CD4-positive, alpha-beta T cell treated with Interleukin-2 at 100 ng/mL for 4 hours (primary cell): ENCODE measurements around the gene TMEM178B.
"Not testable (repeated sequence)": the region's sequence is repeated elsewhere in the genome, so short reads cannot be mapped to it uniquely, and the experiment has no call there.

ENCODE experiments used
- DNase-seq: peaks from one replicate; pipeline ENCODE4 v3.0.0-alpha.2; 2020; ENCODE audit warnings: low spot score

The TMEM178B gene

GRCh38 chr7:141185369-141185967 lies 111.6 kb downstream of the TMEM178B start:
- DNase-seq, result no peak

- no peak for DNase-seq
Observed at GRCh38 chr7:141189231-141189630, 115.4 kb downstream of the TMEM178B start.

DNA sequence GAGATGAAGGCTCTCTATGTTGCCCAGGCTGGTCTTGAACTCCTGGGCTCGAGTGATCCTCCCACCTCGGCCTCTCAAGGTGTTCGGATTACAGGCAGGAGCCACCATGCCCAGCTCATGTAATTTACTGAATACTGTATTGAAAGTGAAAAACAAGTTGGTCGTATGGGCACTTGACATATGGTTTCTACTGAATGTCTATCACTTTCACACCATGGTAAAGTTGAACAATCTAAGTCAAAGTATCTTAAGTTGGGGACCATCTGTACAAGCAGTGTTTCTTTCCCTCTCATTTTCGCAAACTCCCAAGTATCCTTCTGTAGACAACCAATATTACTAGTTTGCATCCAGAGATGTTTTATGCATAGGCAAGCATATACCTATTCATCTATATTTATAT lies 116.6 kb downstream of the TMEM178B start:
- no peak for DNase-seq

GRCh38 chr7:141191277-141191676 lies 117.4 kb downstream of the TMEM178B start:
- no peak for DNase-seq

DNA sequence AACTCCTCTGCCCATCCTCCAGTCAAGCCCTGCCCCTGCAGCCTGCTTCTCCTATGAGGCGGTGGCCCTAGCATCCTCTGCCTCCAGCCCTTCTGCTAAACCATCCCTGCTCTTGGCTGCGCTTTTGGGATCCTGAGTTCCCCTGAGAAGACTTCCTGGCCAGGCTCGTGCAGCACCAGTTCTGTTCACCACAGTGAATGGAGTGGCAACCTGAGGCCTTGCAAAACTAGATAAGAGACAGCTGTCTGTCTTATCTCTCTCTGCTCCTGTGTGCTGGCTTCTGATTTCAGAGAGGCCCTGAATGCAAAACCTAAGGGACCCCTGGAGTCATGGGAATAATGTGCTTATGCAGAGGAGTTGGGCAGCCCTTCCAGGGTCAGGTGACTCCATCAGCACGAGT lies 119.2 kb downstream of the TMEM178B start:
- no peak for DNase-seq

DNA sequence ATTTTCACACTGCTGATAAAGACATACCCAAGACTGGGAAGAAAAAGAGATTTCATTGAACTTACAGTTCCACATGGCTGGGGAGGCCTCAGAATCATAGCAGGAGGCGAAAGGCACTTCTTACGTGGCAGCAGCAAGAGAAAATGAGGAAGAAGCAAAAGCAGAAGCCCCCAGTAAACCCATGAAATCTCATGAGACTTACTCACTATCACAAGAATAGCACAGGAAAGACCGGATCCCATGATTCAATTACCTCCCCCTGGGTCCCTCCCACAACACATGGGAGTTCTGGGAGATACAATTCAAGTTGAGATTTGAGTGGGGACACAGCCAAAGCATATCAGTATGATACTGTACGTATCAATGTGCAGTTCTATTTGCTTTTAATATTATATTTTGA lies 121.9 kb downstream of the TMEM178B start:
- DNase-seq, result not testable (repeated sequence)

GRCh38 chr7:141198194-141198958 lies 124.5 kb downstream of the TMEM178B start:
- DNase-seq, result no peak

GRCh38 chr7:141200191-141201108 lies 126.6 kb downstream of the TMEM178B start:
- no peak for DNase-seq

- no peak for DNase-seq
Observed at GRCh38 chr7:141201145-141201885, 127.5 kb downstream of the TMEM178B start.

DNA sequence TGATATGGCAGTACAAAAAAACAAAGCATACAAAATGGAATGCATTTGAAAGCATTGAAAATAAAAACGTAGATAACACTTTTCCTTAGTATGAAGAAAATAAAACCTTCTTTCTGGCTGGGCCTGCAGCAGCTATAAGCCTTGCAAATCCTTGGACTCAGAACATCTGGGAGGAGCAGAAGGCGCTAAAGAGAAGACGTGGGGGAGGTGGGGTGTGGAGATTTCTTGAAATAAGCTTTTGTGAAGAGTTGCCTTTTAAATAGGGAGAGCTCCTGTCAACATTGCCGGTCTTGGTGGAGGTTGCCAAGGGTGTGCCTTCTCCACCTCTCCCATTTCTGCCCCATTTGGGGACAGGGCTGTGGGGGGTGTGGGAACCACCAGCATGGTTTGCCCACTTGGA lies 128.7 kb downstream of the TMEM178B start:
- DNase-seq, result no peak

DNA sequence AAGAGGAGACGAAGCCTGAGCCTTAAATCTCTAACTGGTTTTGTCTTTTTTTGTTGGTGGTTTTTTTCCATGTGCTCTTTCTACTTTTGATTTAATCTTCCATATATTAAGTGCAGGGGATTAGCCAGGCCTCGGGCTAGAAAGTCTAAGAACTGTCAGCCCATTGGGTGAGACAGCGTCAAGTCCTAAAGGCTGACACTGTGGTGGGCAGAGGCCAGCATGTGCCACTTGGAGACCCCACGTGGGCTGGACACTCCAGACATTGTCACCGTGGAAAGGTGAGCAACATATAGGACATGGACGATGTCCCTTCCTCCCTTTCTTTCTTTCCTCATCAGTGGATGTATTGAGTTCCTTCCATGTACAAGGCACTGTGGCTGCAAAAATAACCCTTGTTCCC lies 129.3 kb downstream of the TMEM178B start:
- DNase-seq, result no peak

DNA sequence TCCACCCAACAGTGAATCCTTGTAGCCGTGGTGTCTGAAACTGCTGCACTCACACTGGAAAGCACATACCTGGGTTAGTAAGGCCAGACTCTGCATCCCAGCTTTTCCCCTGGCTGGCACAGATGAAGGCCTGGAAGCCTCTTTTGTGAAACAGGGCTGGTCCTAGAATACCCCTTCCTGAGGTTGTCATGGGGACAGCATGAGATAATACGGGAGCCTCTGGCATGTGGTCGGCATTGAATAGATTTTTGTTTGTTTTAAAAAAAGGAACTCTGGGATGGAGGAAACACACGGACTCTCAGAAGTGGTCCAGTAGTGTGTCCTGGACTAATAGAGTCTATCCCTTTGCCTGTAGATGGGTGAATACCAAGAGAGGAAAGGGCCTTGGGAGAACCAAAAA lies 129.7 kb downstream of the TMEM178B start:
- DNase-seq, result no peak

DNA sequence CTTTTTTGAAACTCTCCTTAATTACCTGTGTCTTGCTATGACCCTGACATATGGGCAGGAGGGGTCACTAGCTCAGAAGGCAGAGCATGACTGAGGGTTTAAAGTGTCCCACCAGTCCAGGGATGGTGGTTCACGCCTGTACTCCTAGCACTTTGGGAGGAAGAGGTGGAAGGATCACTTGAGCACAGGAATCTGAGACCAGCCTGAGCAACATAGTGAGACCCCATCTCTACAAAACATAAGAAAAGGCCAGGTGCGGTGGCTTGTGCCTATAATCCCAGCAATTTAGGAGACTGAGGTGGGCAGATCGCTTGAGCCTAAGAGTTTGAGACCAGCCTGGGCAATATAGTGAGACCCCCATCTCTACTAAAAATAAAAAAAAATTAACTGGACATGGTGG lies 133.8 kb downstream of the TMEM178B start:
- DNase-seq, result no peak

GRCh38 chr7:141208539-141208938 lies 134.7 kb downstream of the TMEM178B start:
- no peak for DNase-seq

DNA sequence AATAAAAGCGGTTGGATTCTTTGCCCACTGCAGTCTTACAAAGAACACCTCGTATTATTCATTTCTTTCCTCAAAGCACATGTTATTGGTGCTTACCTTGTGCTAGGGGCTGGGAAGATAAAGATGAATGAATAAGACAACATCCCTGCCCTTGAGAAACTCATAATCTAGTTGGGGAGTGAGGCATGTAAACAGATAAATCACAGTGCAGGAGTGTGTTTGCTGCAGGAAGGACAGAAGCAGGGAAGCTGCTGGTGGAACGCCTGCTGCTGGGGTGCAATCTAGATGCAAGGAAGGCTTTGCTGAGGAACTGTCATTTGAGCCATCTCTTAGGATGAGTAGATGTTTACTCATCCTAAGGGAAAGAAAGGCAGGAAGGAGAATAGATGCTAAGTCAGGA lies 135.6 kb downstream of the TMEM178B start:
- no peak for DNase-seq

DNA sequence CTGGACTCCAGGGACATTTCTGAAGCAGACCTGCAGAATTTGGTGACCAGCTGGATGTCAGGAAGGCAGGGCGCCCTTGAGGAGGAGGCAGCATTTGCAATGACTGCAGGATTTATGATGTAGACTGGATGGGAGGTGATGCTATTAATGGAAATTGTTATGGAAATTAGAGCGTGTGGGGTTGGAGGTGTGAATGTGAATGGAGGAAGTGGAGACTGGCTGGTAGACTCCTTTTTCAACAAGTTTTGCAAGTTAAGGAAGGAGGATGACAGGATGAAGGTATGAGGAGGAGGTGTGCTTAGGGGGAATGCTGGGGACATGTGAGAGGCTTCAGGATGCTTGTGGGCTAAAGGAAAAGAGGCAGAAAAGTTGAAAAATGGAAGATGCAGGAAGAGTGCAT lies 137.0 kb downstream of the TMEM178B start:
- DNase-seq, result no peak

DNA sequence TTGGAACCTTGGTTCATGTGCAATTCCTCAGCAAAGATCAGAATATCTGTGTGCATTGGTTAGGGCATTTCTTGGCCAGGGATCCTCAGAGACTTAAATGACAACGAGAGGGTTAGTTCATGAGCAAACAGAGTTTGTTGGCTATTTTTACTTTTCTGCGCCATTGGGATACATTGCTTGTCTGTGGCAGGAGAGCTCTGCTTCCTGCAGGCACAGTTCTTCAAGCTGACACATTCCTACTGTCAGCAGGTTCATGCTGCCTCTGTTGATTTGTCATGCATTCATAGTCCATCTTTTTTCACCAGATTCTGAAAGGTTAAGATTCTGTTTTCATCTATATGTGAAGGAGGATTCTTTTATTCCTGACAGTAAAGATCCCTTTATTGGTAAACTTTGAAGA lies 139.4 kb downstream of the TMEM178B start:
- DNase-seq, result no peak

DNA sequence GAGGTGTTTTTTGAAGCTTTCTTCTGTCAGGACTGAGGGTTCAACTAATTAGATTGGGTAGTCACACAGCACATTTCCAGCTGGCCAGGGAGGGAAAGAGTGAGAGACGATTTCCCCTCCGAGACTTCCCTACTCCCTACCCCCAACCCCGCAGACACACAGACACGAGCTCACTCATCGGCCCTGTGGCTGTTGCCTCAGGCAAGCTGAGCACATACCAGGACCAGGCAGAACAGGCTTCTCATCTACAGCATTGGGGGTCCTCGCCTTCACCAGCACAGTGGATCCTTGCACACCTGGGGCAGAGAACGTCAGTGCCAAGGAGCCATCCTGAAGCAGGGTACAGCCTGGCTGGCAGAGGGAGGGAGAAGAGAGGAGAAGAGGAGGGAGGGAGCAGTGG lies 144.1 kb downstream of the TMEM178B start:
- DNase-seq, result no peak

- no peak for DNase-seq
Observed at GRCh38 chr7:141218941-141219340, 145.1 kb downstream of the TMEM178B start.

DNA sequence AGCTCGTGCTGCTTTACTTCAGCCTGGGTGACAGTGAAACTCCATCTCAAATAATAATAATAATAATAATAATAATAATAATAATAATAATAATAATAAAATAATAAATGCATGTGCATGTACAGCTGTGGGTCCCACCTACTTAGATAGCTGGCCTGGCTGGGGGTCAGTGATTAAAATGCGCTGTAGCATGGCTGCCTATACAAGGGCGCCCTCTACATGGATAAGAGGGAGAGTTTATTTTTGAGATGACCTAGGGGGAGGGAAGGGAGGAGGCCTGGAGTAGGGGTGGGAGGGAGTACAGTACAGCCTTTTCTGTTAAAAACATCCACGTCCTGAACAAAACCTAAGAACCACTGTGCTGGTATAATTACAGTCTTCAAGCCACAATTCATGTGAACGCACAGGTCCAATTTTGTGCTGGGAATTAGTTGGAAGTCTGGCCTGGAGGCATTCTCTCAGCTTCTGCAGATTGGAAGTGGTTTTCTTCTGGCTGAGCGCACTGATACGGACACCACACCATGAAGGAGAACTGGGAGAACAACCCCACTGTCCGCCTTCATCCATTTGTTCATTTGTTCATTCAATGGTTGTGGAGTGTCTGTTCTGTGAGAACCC lies 146.5 kb downstream of the TMEM178B start:
- no peak for DNase-seq

DNA sequence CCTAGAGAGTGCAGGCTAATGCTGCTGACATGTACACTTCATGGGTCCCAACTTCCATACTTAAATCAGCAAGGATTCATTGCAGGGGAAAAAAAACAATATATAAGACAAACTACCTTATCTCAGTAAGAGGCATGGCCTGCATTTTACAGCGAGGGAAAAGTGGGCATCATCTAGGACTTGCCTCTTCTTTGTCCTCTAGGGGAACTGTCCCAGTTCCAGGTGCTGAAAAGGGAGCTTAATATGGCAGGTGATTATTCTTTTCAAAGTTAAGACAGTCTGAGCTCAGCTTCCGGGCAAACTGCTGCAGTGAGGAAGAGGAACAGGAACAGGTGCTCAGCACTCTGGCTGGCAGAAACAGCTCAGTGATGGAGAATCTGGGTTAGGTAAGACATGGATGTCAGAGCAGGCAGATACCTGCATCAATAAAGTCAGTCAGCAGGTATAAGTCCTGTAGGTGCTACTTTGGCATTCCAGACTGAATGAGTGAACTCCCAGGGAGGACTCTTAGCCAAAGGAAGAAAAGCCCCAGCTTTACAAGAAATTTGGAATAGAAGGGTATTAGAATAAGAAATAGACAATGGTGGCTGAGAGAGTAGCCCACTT lies 147.2 kb downstream of the TMEM178B start:
- no peak for DNase-seq
